ENCODE measurements around the gene SNX22.
A peak's percentile ranks its signal among the peaks of the same experiment; 100 is the strongest.

The SNX22 gene

GRCh38 chr15:64157599-64158125, 6.1 kb downstream of the SNX22 start:
- H2AFZ ChIP-seq, result no peak overlapping the region
- H3K9me3 ChIP-seq (ENCODE audit: control insufficient read depth, low read length), result no peaks in the 10 kb centered on the region
- TF ChIP-seq CTCF (IDR thresholded peaks at IDR 0.05), result no peak
- H3K27ac ChIP-seq, result no peak overlapping the region
- no peak overlapping the region for H3K4me3 ChIP-seq (ENCODE audit: low read depth, low read length)
- no peak overlapping the region for H3K4me2 ChIP-seq (ENCODE audit: low read length)
- H3K79me2 ChIP-seq, result no peaks in the 10 kb centered on the region
- H3K36me3 ChIP-seq (ENCODE audit: control insufficient read depth, insufficient read depth, low read length), result no peaks in the 10 kb centered on the region
- H3K4me1 ChIP-seq, result no peaks in the 10 kb centered on the region
- no peaks in the 10 kb centered on the region for H3K27me3 ChIP-seq (ENCODE audit: control insufficient read depth, insufficient read depth, low read length)
- no peak overlapping the region for H3K9ac ChIP-seq

GRCh38 chr15:64158363-64159134, 7.0 kb downstream of the SNX22 start:
- no peak overlapping the region for H3K9ac ChIP-seq
- no peak overlapping the region for H3K27ac ChIP-seq
- no peaks in the 10 kb centered on the region for H3K4me1 ChIP-seq

GRCh38 chr15:64161688-64162477, 10.4 kb downstream of the SNX22 start:
- peak overlapping the region; percentile 86 for H3K4me2 ChIP-seq (ENCODE audit: low read length)
- no peaks in the 10 kb centered on the region for H3K27me3 ChIP-seq (ENCODE audit: control insufficient read depth, insufficient read depth, low read length)
- H3K27ac ChIP-seq, result peak overlapping the region; percentile 77
- no peaks in the 10 kb centered on the region for H3K4me1 ChIP-seq
- H2AFZ ChIP-seq, result no peak overlapping the region
- no peaks in the 10 kb centered on the region for H3K9me3 ChIP-seq (ENCODE audit: control insufficient read depth, low read length)
- H3K4me3 ChIP-seq (ENCODE audit: low read depth, low read length), result peak overlapping the region; percentile 95
- no peak overlapping the region for H3K9ac ChIP-seq
- no peak for TF ChIP-seq CTCF (IDR thresholded peaks at IDR 0.05)
- H3K79me2 ChIP-seq, result no peaks in the 10 kb centered on the region
- no peaks in the 10 kb centered on the region for H3K36me3 ChIP-seq (ENCODE audit: control insufficient read depth, insufficient read depth, low read length)

More at GRCh38 chr15:64158363-64159134, 7.0 kb downstream of the SNX22 start:
- no peak overlapping the region for H3K4me3 ChIP-seq (ENCODE audit: low read depth, low read length)
- H3K36me3 ChIP-seq (ENCODE audit: control insufficient read depth, insufficient read depth, low read length), result no peaks in the 10 kb centered on the region
- H2AFZ ChIP-seq, result no peak overlapping the region
- H3K79me2 ChIP-seq, result no peaks in the 10 kb centered on the region
- no peak overlapping the region for H3K4me2 ChIP-seq (ENCODE audit: low read length)
- TF ChIP-seq CTCF (IDR thresholded peaks at IDR 0.05), result no peak
- H3K9me3 ChIP-seq (ENCODE audit: control insufficient read depth, low read length), result no peaks in the 10 kb centered on the region
- no peaks in the 10 kb centered on the region for H3K27me3 ChIP-seq (ENCODE audit: control insufficient read depth, insufficient read depth, low read length)

- H3K4me2 ChIP-seq (ENCODE audit: low read length), result peak overlapping the region; percentile 86
- H3K79me2 ChIP-seq, result no peaks in the 10 kb centered on the region
- H3K9ac ChIP-seq, result no peak overlapping the region
- H3K9me3 ChIP-seq (ENCODE audit: control insufficient read depth, low read length), result no peaks in the 10 kb centered on the region
- peak overlapping the region; percentile 74 for H2AFZ ChIP-seq
- no peaks in the 10 kb centered on the region for H3K4me1 ChIP-seq
- H3K27me3 ChIP-seq (ENCODE audit: control insufficient read depth, insufficient read depth, low read length), result no peaks in the 10 kb centered on the region
- no peaks in the 10 kb centered on the region for H3K36me3 ChIP-seq (ENCODE audit: control insufficient read depth, insufficient read depth, low read length)
- no peak for TF ChIP-seq CTCF (IDR thresholded peaks at IDR 0.05)
- H3K4me3 ChIP-seq (ENCODE audit: low read depth, low read length), result peak overlapping the region; percentile 95
- peak overlapping the region; percentile 77 for H3K27ac ChIP-seq
These were observed 10.9 kb downstream of the SNX22 start for GRCh38 chr15:64162478-64162868.

All from parathyroid adenoma (tissue), 2 donors.